Gastrocnemius medialis (tissue), 4 donors: ENCODE data around the gene HADHB. TPM values are rescaled to one million over a fixed set of nuclear protein-coding genes. Genes with fewer than 3 reads are reported as not detected.
"Not testable (repeated sequence)": the region's sequence is repeated elsewhere in the genome, so short reads cannot be mapped to it uniquely, and the experiment has no call there.

ENCODE experiments used
- ATAC-seq, 2 donors: fragments of 150-250 bp; one replicate each; pipeline ENCODE4 v1.9.1; 2016
- DNase-seq, 2 donors: peaks; one replicate each; pipeline ENCODE4 v3.0.0-alpha.2; 2019
- H3K27ac ChIP-seq, 4 donors: fragments of 200-600 bp; sonication (generic); 1 replicate in 1 of 4; 2 replicates in 3 of 4; pipeline ENCODE4 v1.5.1; 2016 to 2018; ENCODE audit warnings: mild to moderate bottlenecking in 2 of 4, moderate library complexity in 1 of 4
- H3K27me3 ChIP-seq, 3 donors: fragments of 200-600 bp; sonication (generic) in 2 of 3; 1 replicate in 1 of 3; 2 replicates in 2 of 3; pipeline versions ENCODE4 v1.5.1 to v1.6.0; 2016 to 2019; ENCODE audit warnings: mild to moderate bottlenecking in 1 of 3, moderate library complexity in 1 of 3
- H3K36me3 ChIP-seq, 2 donors: fragments of 200-600 bp; sonication (generic) in 1 of 2; one replicate each; pipeline ENCODE4 v1.5.1; 2017 to 2018
- H3K4me1 ChIP-seq, 2 donors: fragments of 200-600 bp; sonication (generic) in 1 of 2; one replicate each; pipeline ENCODE4 v1.5.1; 2016 to 2017; ENCODE audit warnings: mild to moderate bottlenecking in 2 of 2
- H3K4me3 ChIP-seq, 4 donors: fragments of 200-600 bp; sonication (generic) in 3 of 4; 1 replicate in 1 of 4; 2 replicates in 3 of 4; pipeline ENCODE4 v1.5.1; 2016 to 2019; ENCODE audit warnings: mild to moderate bottlenecking in 2 of 4
- H3K9me3 ChIP-seq, 3 donors: fragments of 200-600 bp; sonication (generic) in 2 of 3; 1 replicate in 1 of 3; 2 replicates in 2 of 3; pipeline ENCODE4 v1.5.1; 2016 to 2019
- POLR2A ChIP-seq, 2 donors: fragments of 450-650 bp; IDR thresholded peaks; one replicate each; pipeline ENCODE4 v1.6.1; 2017; ENCODE audit warnings: antibody characterized with exemption in 2 of 2, mild to moderate bottlenecking in 2 of 2, moderate library complexity in 2 of 2
- in situ Hi-C, 4 donors: fragments of 200-750 bp; cut with MboI; loops; one replicate each; pipeline versions ENCODE4 v1.15.0 to v1.8.0; 2017; ENCODE audit warnings: low sequenced_read_pairs in 4 of 4
- intact Hi-C: fragments of 100-400 bp; cut with DNase I; formaldehyde crosslinking; loops from one replicate; pipeline ENCODE4 v1.15.1; 2023; ENCODE audit warnings: low total_unique reads
- total RNA-seq, 4 donors: library from RNA; depleted of rRNA; stranded (reverse); fragments of >200 nt; gene quantifications; one replicate each; pipeline versions ENCODE4 v1.1.0 to v1.2.3, GENCODE V29; 2016
- TF ChIP-seq, protein P1 (sequence below), 5 experiments: fragments of 450-650 bp in 3 of 5; fragments of 200-600 bp in 2 of 5; sonication (generic) in 2 of 5; IDR thresholded peaks in 4 of 5; conservative IDR thresholded peaks in 1 of 5; 1 replicate in 4 of 5; 2 replicates in 1 of 5; pipeline ENCODE4 v1.5.1; 2016 to 2019; ENCODE audit warnings: antibody characterized with exemption in 5 of 5, mild to moderate bottlenecking in 3 of 5, moderate library complexity in 3 of 5

The HADHB gene
- total RNA-seq, 4 donors from 2014 or later: 719 to 936 (median 781) TPM

DNA sequence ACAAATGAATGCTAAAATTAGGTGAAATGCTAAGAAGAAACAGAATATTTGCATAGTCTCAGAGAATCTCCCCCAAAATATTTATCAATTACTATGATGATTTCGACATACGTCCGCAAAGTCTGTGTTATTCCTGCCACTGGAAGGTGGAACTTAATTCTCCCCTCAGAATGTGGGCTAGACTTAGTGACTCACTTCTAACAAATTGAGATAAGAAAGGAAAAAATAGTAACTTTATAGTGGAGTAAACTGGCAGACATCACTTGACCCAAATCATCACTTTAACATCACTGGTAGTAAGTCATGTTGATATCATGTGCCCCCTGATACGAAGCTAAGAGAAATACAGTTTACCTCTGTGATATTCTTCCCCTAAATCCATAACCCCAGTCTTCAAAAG, 23.5 kb downstream of the HADHB start:
- Histone ChIP-seq H3K4me3 (no peak overlapping the region), H3K27ac (peak overlapping the region; percentile 35 to 84 (median 82)), H3K9me3 (no peaks in the 10 kb centered on the region), H3K36me3 (peaks cover 0 to 49% of the 10 kb centered on the region in 2 donors), H3K27me3 (no peaks in the 10 kb centered on the region), H3K4me1 (peaks cover 10 to 11% of the 10 kb centered on the region in 2 donors)
- TF ChIP-seq, protein P1, sequence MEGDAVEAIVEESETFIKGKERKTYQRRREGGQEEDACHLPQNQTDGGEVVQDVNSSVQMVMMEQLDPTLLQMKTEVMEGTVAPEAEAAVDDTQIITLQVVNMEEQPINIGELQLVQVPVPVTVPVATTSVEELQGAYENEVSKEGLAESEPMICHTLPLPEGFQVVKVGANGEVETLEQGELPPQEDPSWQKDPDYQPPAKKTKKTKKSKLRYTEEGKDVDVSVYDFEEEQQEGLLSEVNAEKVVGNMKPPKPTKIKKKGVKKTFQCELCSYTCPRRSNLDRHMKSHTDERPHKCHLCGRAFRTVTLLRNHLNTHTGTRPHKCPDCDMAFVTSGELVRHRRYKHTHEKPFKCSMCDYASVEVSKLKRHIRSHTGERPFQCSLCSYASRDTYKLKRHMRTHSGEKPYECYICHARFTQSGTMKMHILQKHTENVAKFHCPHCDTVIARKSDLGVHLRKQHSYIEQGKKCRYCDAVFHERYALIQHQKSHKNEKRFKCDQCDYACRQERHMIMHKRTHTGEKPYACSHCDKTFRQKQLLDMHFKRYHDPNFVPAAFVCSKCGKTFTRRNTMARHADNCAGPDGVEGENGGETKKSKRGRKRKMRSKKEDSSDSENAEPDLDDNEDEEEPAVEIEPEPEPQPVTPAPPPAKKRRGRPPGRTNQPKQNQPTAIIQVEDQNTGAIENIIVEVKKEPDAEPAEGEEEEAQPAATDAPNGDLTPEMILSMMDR (IDR thresholded peaks at IDR 0.05 in 4 of 5, conservative IDR thresholded peaks at IDR 0.05 in 1 of 5): no peak
- no peak for TF ChIP-seq POLR2A (IDR thresholded peaks at IDR 0.05)
- ATAC-seq (no peak), DNase-seq (no peak)
- intact Hi-C loops: loop anchor here (1.0 kb wide), 1 partner anchor 8 kb away; no protein-coding TSS in a partner anchor
- in situ Hi-C loops: no loop called here

DNA sequence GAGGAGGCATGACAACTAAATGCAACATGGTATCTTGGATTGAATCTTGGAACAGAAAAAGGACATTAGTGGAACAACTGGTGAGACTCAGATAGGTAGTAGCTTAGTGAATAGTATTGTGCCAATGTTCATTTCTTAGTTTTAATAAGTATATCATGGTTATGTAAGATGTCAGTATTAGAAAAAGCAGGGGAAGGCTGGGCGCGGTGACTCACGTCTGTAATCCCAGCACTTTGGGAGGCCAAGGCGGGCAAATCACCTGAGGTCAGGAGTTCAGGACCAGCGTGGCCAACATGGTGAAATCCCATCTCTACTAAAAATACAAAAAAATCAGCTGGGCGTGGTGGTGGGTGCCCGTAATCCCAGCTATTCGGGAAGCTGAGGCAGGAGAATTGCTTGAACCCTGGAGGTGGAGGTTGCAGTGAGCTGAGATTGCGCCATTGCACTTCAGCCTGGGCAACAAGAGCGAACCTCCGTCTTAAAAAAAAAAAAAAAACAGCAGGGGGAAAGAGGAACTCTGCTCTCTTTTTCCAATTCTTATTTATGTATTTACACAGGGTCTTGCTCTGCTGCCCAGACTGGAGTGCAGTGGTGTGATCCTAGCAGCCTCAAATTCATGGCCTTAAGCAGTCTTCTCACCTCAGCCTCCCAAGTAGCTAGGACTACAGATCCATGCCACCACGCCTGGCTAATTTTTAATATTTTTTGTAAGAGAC, 24.1 kb downstream of the HADHB start:
- Histone ChIP-seq H3K36me3 (peaks cover 0 to 43% of the 10 kb centered on the region in 2 donors), H3K4me1 (peaks cover 16 to 17% of the 10 kb centered on the region in 2 donors), H3K27ac (peak overlapping the region; percentile 48 to 84 (median 82))
- H3K4me3 ChIP-seq, H3K9me3 ChIP-seq, in situ Hi-C loops, ATAC-seq, DNase-seq, H3K27me3 ChIP-seq: not testable (repeated sequence)
- intact Hi-C loops: loop anchor here (1.0 kb wide), 1 partner anchor 9 kb away; no protein-coding TSS in a partner anchor

DNA sequence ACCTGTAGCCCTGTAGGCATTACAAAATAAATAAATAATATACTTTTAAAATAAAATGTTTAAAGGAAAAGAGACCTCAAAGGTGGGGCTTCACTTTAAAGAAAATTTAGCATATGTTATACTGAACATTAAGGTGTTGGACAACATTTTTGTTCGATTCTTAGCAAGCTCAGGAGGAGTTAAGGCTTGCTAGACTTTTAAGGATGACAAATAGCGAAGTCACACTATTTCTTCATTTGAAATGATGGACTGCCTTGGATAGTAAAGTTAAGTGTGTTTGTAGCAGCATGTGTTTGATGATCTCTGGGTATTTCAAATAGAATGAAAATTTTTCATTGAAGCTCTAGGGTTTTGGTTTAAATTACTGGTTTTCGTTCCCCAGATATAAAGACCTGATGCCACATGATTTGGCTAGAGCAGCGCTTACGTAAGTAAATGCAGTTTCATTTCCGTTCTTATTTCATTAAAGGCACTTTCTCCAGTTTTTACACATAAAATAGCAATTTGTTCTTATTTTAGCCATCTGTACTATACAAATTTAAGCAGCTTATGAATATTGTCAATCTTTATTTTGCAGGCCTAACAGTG, 24.9 kb downstream of the HADHB start:
- Histone ChIP-seq H3K4me1 (peaks cover 20 to 25% of the 10 kb centered on the region in 2 donors), H3K36me3 (peaks cover 0 to 34% of the 10 kb centered on the region in 2 donors), H3K4me3 (no peak overlapping the region), H3K27ac (peak overlapping the region; percentile 48 to 84 (median 82)), H3K9me3 (no peaks in the 10 kb centered on the region), H3K27me3 (no peaks in the 10 kb centered on the region)
- intact Hi-C loops: no loop called here
- in situ Hi-C loops: no loop called here
- no peak for TF ChIP-seq POLR2A (IDR thresholded peaks at IDR 0.05)
- TF ChIP-seq, protein P1 (IDR thresholded peaks at IDR 0.05 in 4 of 5, conservative IDR thresholded peaks at IDR 0.05 in 1 of 5): no peak
- ATAC-seq (no peak), DNase-seq (no peak)

DNA sequence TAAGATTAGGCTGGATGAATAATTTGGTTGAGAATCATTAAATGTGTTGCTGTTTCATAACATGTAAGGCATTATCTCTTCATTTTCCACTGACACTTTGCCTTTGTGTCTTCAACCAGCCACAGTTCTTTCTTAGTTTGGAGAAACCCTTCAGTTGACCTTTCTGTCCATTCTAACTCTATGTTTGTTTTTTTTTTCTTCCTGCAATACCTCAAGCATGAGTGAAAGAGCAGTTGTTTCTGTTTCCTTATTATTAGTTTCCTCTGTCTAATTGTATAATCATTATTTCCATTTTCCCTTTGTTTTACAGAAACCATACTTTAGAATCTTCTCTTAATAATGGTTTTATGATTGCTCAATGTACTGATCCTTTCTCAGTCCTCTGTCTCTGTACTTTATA, 25.6 kb downstream of the HADHB start:
- ATAC-seq: no peak
- Histone ChIP-seq H3K9me3 (no peaks in the 10 kb centered on the region), H3K4me1 (peaks cover 27 to 32% of the 10 kb centered on the region in 2 donors), H3K4me3 (no peak overlapping the region), H3K27me3 (no peaks in the 10 kb centered on the region), H3K27ac (peak overlapping the region; percentile 48 to 84 (median 82)), H3K36me3 (peaks cover 0 to 27% of the 10 kb centered on the region in 2 donors)
- TF ChIP-seq POLR2A (IDR thresholded peaks at IDR 0.05): no peak
- TF ChIP-seq, protein P1 (IDR thresholded peaks at IDR 0.05 in 4 of 5, conservative IDR thresholded peaks at IDR 0.05 in 1 of 5): no peak
- no peak for DNase-seq
- intact Hi-C loops: no loop called here
- in situ Hi-C loops: no loop called here

DNA sequence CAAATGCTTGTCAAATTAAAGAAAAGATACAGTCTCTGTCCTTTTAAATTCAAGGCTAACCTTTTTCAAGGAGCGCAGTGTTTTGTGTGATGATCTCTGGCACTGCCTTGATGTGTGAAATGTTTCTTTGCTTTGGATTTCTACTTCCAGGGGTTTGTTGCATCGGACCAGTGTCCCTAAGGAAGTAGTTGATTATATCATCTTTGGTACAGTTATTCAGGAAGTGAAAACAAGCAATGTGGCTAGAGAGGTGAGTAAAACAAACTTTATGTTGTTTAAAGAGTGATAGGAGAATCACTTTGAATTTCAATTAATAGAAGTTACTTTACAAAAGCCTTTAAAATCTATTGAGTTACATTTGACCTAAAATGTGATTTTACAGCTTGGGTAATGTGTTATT, 28.8 kb downstream of the HADHB start:
- no peak for ATAC-seq
- Histone ChIP-seq H3K27me3 (no peaks in the 10 kb centered on the region), H3K36me3 (peaks cover 0 to 38% of the 10 kb centered on the region in 2 donors), H3K4me3 (peak overlapping the region in 1 of 4 donors; percentile 8), H3K9me3 (no peaks in the 10 kb centered on the region), H3K4me1 (peaks cover 32 to 35% of the 10 kb centered on the region in 2 donors), H3K27ac (peak overlapping the region; percentile 81 to 84 (median 82))
- intact Hi-C loops: no loop called here
- no peak for TF ChIP-seq POLR2A (IDR thresholded peaks at IDR 0.05)
- TF ChIP-seq, protein P1 (IDR thresholded peaks at IDR 0.05 in 4 of 5, conservative IDR thresholded peaks at IDR 0.05 in 1 of 5): no peak
- DNase-seq: no peak
- in situ Hi-C loops: no loop called here
